Smooth muscle cell (in vitro differentiated cells): ENCODE data around the gene PSKH1. TPM values are rescaled to one million over a fixed set of nuclear protein-coding genes. Genes with fewer than 3 reads are reported as not detected.
A peak's percentile ranks its signal among the peaks of the same experiment; 100 is the strongest.

Source experiments
- DNase-seq: peaks from one replicate; lab custom pipeline; 2025; ENCODE audit not compliant: unreplicated experiment; lab: John Stamatoyannopoulos, UW
- H2AFZ ChIP-seq: fragments of 200-600 bp; sonication (generic); 2 replicates; pipeline ENCODE4 v1.6.0; 2016; ENCODE audit warnings: antibody characterized with exemption, low read depth, mild to moderate bottlenecking
- H3F3A ChIP-seq: fragments of 200-600 bp; sonication (generic); 2 replicates; pipeline ENCODE4 v1.6.0; 2017; ENCODE audit warnings: antibody characterized with exemption, low read depth
- H3K27ac ChIP-seq: fragments of 200-600 bp; sonication (generic); 2 replicates; pipeline ENCODE4 v1.5.1; 2016; ENCODE audit warnings: low read depth, mild to moderate bottlenecking
- H3K27me3 ChIP-seq: fragments of 200-600 bp; sonication (generic); 2 replicates; pipeline ENCODE4 v1.6.1; 2016; ENCODE audit warnings: low read depth, mild to moderate bottlenecking
- H3K36me3 ChIP-seq: fragments of 200-600 bp; sonication (generic); 2 replicates; pipeline ENCODE4 v1.5.1; 2016; ENCODE audit warnings: low read depth
- H3K4me1 ChIP-seq: fragments of 200-600 bp; sonication (generic); 2 replicates; pipeline ENCODE4 v1.5.1; 2016; ENCODE audit warnings: low read depth
- H3K4me2 ChIP-seq: fragments of 200-600 bp; sonication (generic); 2 replicates; pipeline ENCODE4 v1.6.0; 2016; ENCODE audit warnings: mild to moderate bottlenecking
- H3K4me3 ChIP-seq: fragments of 200-600 bp; sonication (generic); 2 replicates; pipeline ENCODE4 v1.5.1; 2016; ENCODE audit warnings: mild to moderate bottlenecking
- H3K79me2 ChIP-seq: fragments of 200-600 bp; sonication (generic); 2 replicates; pipeline ENCODE4 v1.6.0; 2016; ENCODE audit warnings: low read depth, mild to moderate bottlenecking
- H3K9ac ChIP-seq: fragments of 200-600 bp; sonication (generic); 2 replicates; pipeline ENCODE4 v1.6.0; 2016; ENCODE audit warnings: low read depth
- H3K9me3 ChIP-seq: fragments of 200-600 bp; sonication (generic); replicated peaks from 2 replicates; pipeline ENCODE4 v1.5.1; 2016; ENCODE audit warnings: low read depth
- H4K20me1 ChIP-seq: fragments of 200-600 bp; sonication (generic); 2 replicates; pipeline ENCODE4 v1.6.0; 2016; ENCODE audit warnings: low read depth
- CTCF ChIP-seq: fragments of 200-600 bp; sonication (generic); IDR thresholded peaks from 2 replicates; pipeline ENCODE4 v1.5.1; 2017; ENCODE audit warnings: borderline replicate concordance, mild to moderate bottlenecking, antibody characterized with exemption; ENCODE audit not compliant: insufficient read depth, poor library complexity, severe bottlenecking
- WGBS: methylation state at CpG from one replicate; pipeline ENCODE4 v1.1.7; 2016; ENCODE audit warnings: low lambda C conversion rate; 5-methylcytosine and 5-hydroxymethylcytosine counted together
- polyA plus RNA-seq: library from polyadenylated mRNA; unstranded; fragments of >200 nt; fragmentation: Nextera tagmentation; extraction: Ambion mirVana; gene quantifications from 2 replicates; pipeline ENCODE4 v1.2.1, GENCODE V29; 2016
- total RNA-seq: library from RNA; depleted of rRNA; stranded (reverse); fragments of >200 nt; gene quantifications from 2 replicates; pipeline ENCODE4 v1.2.3, GENCODE V29; 2014

Gene PSKH1
- total and polyA plus RNA-seq, 2 experiments from 2014 or later: 15.3 to 36.0 TPM

- no peak overlapping the region for H3K4me2 ChIP-seq
- no peak overlapping the region for H3K4me3 ChIP-seq
- peaks cover 81% of the 10 kb centered on the region for H4K20me1 ChIP-seq
- H3K9ac ChIP-seq: no peak overlapping the region
- no peak for TF ChIP-seq CTCF
- H3F3A ChIP-seq: peaks cover 7% of the 10 kb centered on the region
- H3K9me3 ChIP-seq: no peaks in the 10 kb centered on the region
- H3K36me3 ChIP-seq: no peaks in the 10 kb centered on the region
- H2AFZ ChIP-seq: no peak overlapping the region
- DNase-seq: no peak
- WGBS: 97% methylated on average over 2 of the region's 2 CpGs
- H3K79me2 ChIP-seq: peaks cover 77% of the 10 kb centered on the region
- no peak overlapping the region for H3K27ac ChIP-seq
- H3K4me1 ChIP-seq: no peaks in the 10 kb centered on the region
- H3K27me3 ChIP-seq: no peaks in the 10 kb centered on the region
Observed at GRCh38 chr16:67864594-67864993, 28.5 kb upstream of the PSKH1 start.

GRCh38 chr16:67865318-67865717 is 27.7 kb upstream of the PSKH1 start:
- no peak overlapping the region for H3K9ac ChIP-seq
- H4K20me1 ChIP-seq: peaks cover 74% of the 10 kb centered on the region
- H3K79me2 ChIP-seq: peaks cover 70% of the 10 kb centered on the region
- no peak for DNase-seq
- no peak overlapping the region for H2AFZ ChIP-seq
- no peaks in the 10 kb centered on the region for H3K4me1 ChIP-seq
- peak; percentile 32 for TF ChIP-seq CTCF
- H3F3A ChIP-seq: peaks cover 12% of the 10 kb centered on the region
- H3K27me3 ChIP-seq: no peaks in the 10 kb centered on the region
- no peaks in the 10 kb centered on the region for H3K9me3 ChIP-seq
- 87% methylated on average over 2 of the region's 2 CpGs for WGBS
- H3K27ac ChIP-seq: no peak overlapping the region
- H3K36me3 ChIP-seq: no peaks in the 10 kb centered on the region
- no peak overlapping the region for H3K4me2 ChIP-seq
- no peak overlapping the region for H3K4me3 ChIP-seq

GRCh38 chr16:67868290-67868689 is 24.8 kb upstream of the PSKH1 start:
- no peak for TF ChIP-seq CTCF
- Histone ChIP-seq H3K9me3 (no peaks in the 10 kb centered on the region), H3K4me1 (no peaks in the 10 kb centered on the region), H3K4me2 (no peak overlapping the region), H3K4me3 (no peak overlapping the region), H4K20me1 (peaks cover 44% of the 10 kb centered on the region), H3K27ac (no peak overlapping the region), H3K79me2 (peaks cover 42% of the 10 kb centered on the region), H3K9ac (no peak overlapping the region), H3K36me3 (no peaks in the 10 kb centered on the region), H3K27me3 (no peaks in the 10 kb centered on the region), H3F3A (peaks cover 20% of the 10 kb centered on the region), H2AFZ (no peak overlapping the region)
- 93% methylated on average over 6 of the region's 6 CpGs for WGBS
- no peak for DNase-seq

- Histone ChIP-seq H3K9me3 (no peaks in the 10 kb centered on the region), H3K4me3 (no peak overlapping the region), H3K27me3 (no peaks in the 10 kb centered on the region), H4K20me1 (peaks cover 41% of the 10 kb centered on the region), H3F3A (peaks cover 20% of the 10 kb centered on the region), H3K4me2 (no peak overlapping the region), H3K27ac (no peak overlapping the region), H3K79me2 (peaks cover 42% of the 10 kb centered on the region), H3K4me1 (peaks cover 12% of the 10 kb centered on the region), H3K36me3 (no peaks in the 10 kb centered on the region), H3K9ac (no peak overlapping the region), H2AFZ (no peak overlapping the region)
- WGBS: 96% methylated on average over 7 of the region's 7 CpGs
- TF ChIP-seq CTCF: no peak
- DNase-seq: no peak
Observed at GRCh38 chr16:67869653-67870052, 23.4 kb upstream of the PSKH1 start.
